Fibroblast of lung (primary cell): ENCODE measurements around the gene KRTAP4-16. TPM values are rescaled to one million over a fixed set of nuclear protein-coding genes. Genes with fewer than 3 reads are reported as not detected.

Experiments used
- DNase-seq, 2 donors: peaks; one replicate each; pipeline versions ENCODE4 v3.0.0 to v3.0.0-alpha.2; 2010; ENCODE audit warnings: low read depth in 2 of 2
- H2AFZ ChIP-seq: 2 replicates; pipeline ENCODE4 v1.5.1; 2012; ENCODE audit warnings: low read length, control low read depth, inconsistent platforms
- H3K27ac ChIP-seq: 2 replicates; pipeline ENCODE4 v1.5.1; 2011; ENCODE audit warnings: low read length, control low read depth; ENCODE audit not compliant: insufficient read depth
- H3K27me3 ChIP-seq: 2 replicates; pipeline ENCODE4 v1.5.1; 2011; ENCODE audit warnings: mild to moderate bottlenecking, low read length; ENCODE audit not compliant: control insufficient read depth, insufficient read depth
- H3K36me3 ChIP-seq: 2 replicates; pipeline ENCODE4 v1.5.1; 2011; ENCODE audit warnings: low read length; ENCODE audit not compliant: control insufficient read depth, insufficient read depth
- H3K4me1 ChIP-seq: 2 replicates; pipeline ENCODE4 v1.5.1; 2011; ENCODE audit warnings: low read length; ENCODE audit not compliant: control insufficient read depth, insufficient read depth; ENCODE audit errors: extremely low read depth
- H3K4me2 ChIP-seq: 2 replicates; pipeline ENCODE4 v1.5.1; 2011; ENCODE audit warnings: low read length, control low read depth; ENCODE audit not compliant: insufficient read depth; ENCODE audit errors: extremely low read depth
- H3K4me3 ChIP-seq, 4 experiments: fragments of 200-600 bp in 1 of 4; sonication (generic) in 1 of 4; replicated peaks in 1 of 4; 2 replicates each; pipeline ENCODE4 v1.5.1; 2011 to 2016; ENCODE audit warnings: low read length in 4 of 4, low read depth in 3 of 4, mild to moderate bottlenecking in 3 of 4, control low read depth in 2 of 4, inconsistent platforms in 1 of 4, mixed read lengths in 1 of 4; ENCODE audit not compliant: insufficient read depth in 1 of 4; ENCODE audit errors: control extremely low read depth in 1 of 4
- H3K79me2 ChIP-seq: 2 replicates; pipeline ENCODE4 v1.5.1; 2012; ENCODE audit warnings: mild to moderate bottlenecking, low read length, inconsistent platforms; ENCODE audit not compliant: control insufficient read depth, insufficient read depth
- H3K9ac ChIP-seq: 2 replicates; pipeline ENCODE4 v1.5.1; 2011; ENCODE audit warnings: mild to moderate bottlenecking, low read length, control low read depth; ENCODE audit not compliant: insufficient read depth
- H3K9me3 ChIP-seq: 2 replicates; pipeline ENCODE4 v1.5.1; 2012; ENCODE audit warnings: low read depth, low read length; ENCODE audit not compliant: control insufficient read depth, insufficient read depth
- H4K20me1 ChIP-seq: 2 replicates; pipeline ENCODE4 v1.5.1; 2011; ENCODE audit warnings: low read length; ENCODE audit not compliant: control insufficient read depth, insufficient read depth; ENCODE audit errors: extremely low read depth
- EZH2 ChIP-seq: IDR thresholded peaks from 2 replicates; pipeline ENCODE4 v1.5.1; 2012; ENCODE audit warnings: low read length, control low read depth, mild to moderate bottlenecking; ENCODE audit errors: missing control alignments
- polyA plus RNA-seq, 2 donors: library from polyadenylated mRNA; depleted of rRNA in 1 of 2; stranded (reverse) in 1 of 2; unstranded in 1 of 2; fragments of >200 nt; gene quantifications; 2 replicates each; pipeline ENCODE4 v1.2.1, GENCODE V29; 2011 to 2012; ENCODE audit warnings: missing spikeins in 1 of 2
- total RNA-seq: library from RNA; depleted of rRNA; stranded (reverse); fragments of >200 nt; gene quantifications from 2 replicates; pipeline ENCODE4 v1.2.1, GENCODE V29; 2014
- TF ChIP-seq, protein P1 (sequence below), 2 donors: IDR thresholded peaks in 1 of 2; conservative IDR thresholded peaks in 1 of 2; 1 replicate in 1 of 2; 2 replicates in 1 of 2; pipeline ENCODE4 v1.5.1; 2011 to 2012; ENCODE audit warnings: low read length in 2 of 2, control low read depth in 1 of 2, inconsistent platforms in 1 of 2, low read depth in 1 of 2, mild to moderate bottlenecking in 1 of 2

KRTAP4-16 gene
- total and polyA plus RNA-seq, 2 donors (not counting 1 experiment from before 2014, with no cell fraction given) = not detected

GRCh38 chr17:41082626-41083025, 19.4 kb downstream of the KRTAP4-16 start:
- no peak for TF ChIP-seq EZH2
- TF ChIP-seq, protein P1, sequence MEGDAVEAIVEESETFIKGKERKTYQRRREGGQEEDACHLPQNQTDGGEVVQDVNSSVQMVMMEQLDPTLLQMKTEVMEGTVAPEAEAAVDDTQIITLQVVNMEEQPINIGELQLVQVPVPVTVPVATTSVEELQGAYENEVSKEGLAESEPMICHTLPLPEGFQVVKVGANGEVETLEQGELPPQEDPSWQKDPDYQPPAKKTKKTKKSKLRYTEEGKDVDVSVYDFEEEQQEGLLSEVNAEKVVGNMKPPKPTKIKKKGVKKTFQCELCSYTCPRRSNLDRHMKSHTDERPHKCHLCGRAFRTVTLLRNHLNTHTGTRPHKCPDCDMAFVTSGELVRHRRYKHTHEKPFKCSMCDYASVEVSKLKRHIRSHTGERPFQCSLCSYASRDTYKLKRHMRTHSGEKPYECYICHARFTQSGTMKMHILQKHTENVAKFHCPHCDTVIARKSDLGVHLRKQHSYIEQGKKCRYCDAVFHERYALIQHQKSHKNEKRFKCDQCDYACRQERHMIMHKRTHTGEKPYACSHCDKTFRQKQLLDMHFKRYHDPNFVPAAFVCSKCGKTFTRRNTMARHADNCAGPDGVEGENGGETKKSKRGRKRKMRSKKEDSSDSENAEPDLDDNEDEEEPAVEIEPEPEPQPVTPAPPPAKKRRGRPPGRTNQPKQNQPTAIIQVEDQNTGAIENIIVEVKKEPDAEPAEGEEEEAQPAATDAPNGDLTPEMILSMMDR (conservative IDR thresholded peaks at IDR 0.05 in 1 of 2, IDR thresholded peaks at IDR 0.05 in 1 of 2; ENCODE audit: low read depth in 1 of 2, low read length in 2 of 2) = no peak
- Histone ChIP-seq H3K9ac (no peak overlapping the region), H3K4me1 (peaks cover 2% of the 10 kb centered on the region), H3K36me3 (no peaks in the 10 kb centered on the region), H4K20me1 (no peaks in the 10 kb centered on the region), H3K4me2 (no peak overlapping the region), H3K27me3 (no peaks in the 10 kb centered on the region), H3K79me2 (no peaks in the 10 kb centered on the region), H3K4me3 (no peak overlapping the region), H3K9me3 (no peaks in the 10 kb centered on the region), H3K27ac (no peak overlapping the region), H2AFZ (no peak overlapping the region)
- peak in 1 of 2 donors; percentile 46 for DNase-seq

DNA sequence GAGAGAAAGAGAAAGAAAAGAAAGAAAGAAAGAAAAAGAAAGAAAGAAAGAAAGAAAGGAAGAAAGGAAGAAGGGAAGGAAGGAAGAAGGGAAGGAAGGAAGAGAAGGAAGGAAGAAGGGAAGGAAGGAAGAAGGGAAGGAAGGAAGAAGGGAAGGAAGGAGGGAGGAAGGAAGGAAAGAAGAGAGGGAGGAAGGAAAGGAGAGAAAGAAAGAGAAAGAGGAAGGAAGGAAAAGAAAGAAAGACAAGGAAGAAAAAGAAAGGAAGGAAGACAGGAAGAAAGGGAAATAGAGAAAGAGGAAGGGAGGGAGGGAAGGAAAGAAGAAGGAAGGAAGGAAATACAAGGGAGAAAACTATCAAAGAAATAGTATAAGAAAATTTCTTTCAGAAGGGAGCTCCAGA, 25.2 kb downstream of the KRTAP4-16 start:
- Histone ChIP-seq H3K9ac (no peak overlapping the region), H3K4me3 (no peak overlapping the region), H3K27ac (no peak overlapping the region), H3K36me3 (no peaks in the 10 kb centered on the region), H3K4me2 (no peak overlapping the region), H4K20me1 (no peaks in the 10 kb centered on the region), H3K27me3 (no peaks in the 10 kb centered on the region), H3K4me1 (no peaks in the 10 kb centered on the region), H3K9me3 (no peaks in the 10 kb centered on the region), H2AFZ (no peak overlapping the region), H3K79me2 (no peaks in the 10 kb centered on the region)
- DNase-seq = no peak
- TF ChIP-seq, protein P1 (conservative IDR thresholded peaks at IDR 0.05 in 1 of 2, IDR thresholded peaks at IDR 0.05 in 1 of 2; ENCODE audit: low read depth in 1 of 2, low read length in 2 of 2) = no peak
- no peak for TF ChIP-seq EZH2

GRCh38 chr17:41073676-41074075, 28.3 kb downstream of the KRTAP4-16 start:
- H3K4me1 ChIP-seq = no peaks in the 10 kb centered on the region
- no peak for DNase-seq
- H3K27ac ChIP-seq = no peak overlapping the region
- H3K9me3 ChIP-seq = no peaks in the 10 kb centered on the region
- no peak overlapping the region for H3K9ac ChIP-seq
- no peak overlapping the region for H3K4me2 ChIP-seq
- H4K20me1 ChIP-seq = no peaks in the 10 kb centered on the region
- TF ChIP-seq, protein P1 (conservative IDR thresholded peaks at IDR 0.05 in 1 of 2, IDR thresholded peaks at IDR 0.05 in 1 of 2; ENCODE audit: low read depth in 1 of 2, low read length in 2 of 2) = no peak
- TF ChIP-seq EZH2 = no peak
- H2AFZ ChIP-seq = no peak overlapping the region
- H3K4me3 ChIP-seq = no peak overlapping the region
- H3K27me3 ChIP-seq = no peaks in the 10 kb centered on the region
- no peaks in the 10 kb centered on the region for H3K79me2 ChIP-seq
- no peaks in the 10 kb centered on the region for H3K36me3 ChIP-seq
